ENCODE measurements around the gene LUZP4.
"Not testable (repeated sequence)": the region's sequence is repeated elsewhere in the genome, so short reads cannot be mapped to it uniquely, and the experiment has no call there.

Gene LUZP4, protein sequence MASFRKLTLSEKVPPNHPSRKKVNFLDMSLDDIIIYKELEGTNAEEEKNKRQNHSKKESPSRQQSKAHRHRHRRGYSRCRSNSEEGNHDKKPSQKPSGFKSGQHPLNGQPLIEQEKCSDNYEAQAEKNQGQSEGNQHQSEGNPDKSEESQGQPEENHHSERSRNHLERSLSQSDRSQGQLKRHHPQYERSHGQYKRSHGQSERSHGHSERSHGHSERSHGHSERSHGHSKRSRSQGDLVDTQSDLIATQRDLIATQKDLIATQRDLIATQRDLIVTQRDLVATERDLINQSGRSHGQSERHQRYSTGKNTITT

DNA sequence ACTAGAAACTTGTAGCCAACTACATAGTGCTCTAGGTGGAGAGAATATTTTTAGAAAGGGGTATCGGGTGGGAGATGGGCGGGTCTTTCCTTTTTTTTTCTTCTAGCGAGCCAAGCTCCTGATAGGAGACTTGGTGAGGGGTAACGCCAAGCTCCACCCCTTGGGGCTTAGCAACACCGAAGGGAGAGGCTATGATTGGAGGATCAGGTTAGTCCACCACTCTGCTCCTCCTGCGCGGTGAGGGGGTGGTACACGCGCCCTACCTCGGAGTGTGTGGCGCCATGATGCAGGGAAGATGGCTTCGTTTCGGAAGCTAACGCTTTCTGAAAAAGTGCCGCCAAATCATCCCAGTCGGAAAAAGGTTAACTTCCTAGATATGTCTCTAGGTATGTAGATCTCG lies at the start of gene LUZP4:
Gene LUZP4 (plus strand): TSS at position 251 of the 400 bp plus-strand sequence. CDS start 45 bp downstream, at position 296.
- no peak for FAIRE-seq
- DNase-seq (ENCODE audit: low spot score), result no peak

DNA sequence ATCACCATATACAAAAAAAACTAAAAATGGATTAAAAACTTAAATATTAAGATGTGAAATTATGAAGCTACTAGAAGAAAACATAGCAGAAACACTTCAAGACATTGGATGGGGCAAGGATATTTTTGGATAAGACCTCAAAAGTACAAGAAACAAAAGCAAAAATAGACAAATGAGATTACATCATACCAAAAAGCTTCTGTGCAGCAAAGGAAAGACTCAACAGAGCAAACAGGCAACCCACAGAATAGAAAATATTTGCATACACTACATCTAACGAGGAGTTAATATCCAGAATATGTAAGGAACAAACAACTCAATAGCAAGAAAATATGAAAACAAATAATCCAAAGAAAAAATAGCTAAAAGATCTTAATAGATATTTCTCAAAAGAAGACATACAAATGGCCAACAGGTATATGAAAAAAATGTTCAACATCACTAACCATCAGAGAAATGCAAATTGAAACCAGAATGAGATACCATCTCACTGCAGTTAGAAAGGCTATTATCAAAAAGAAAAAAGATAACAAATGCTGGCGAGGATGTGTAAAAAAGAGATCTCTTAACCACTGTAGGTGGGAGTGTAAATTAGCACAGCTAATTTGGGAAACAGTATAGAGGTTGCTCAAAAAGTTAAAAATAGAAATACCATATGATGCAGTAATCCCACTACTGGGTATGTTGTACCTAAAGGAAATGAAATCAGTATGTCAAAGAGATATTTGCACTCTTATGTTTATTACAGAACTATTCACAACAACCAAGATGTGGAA lies 37.9 kb upstream of the LUZP4 start:
- FAIRE-seq (no peak), DNase-seq (ENCODE audit: low spot score) (no peak)

DNA sequence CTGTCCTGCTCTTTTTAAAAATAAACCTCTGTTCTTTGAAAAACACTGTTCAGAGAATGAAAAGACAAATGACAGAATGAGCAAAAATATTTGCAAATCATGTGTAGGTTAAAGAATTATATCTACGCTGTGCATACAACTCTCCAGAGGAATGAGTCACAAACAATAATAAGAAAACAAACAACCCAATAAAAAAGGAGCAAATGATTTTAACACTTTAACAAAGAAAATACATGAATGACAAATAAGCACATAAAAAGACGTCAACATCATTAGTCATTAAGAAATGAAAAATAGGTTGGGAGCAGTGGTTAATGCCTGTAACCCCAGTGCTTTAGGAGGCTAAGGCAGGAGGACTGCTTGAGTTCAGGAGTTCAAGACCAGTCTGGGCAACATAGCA lies 34.5 kb upstream of the LUZP4 start:
- no peak for FAIRE-seq
- no peak for DNase-seq (ENCODE audit: low spot score)

DNA sequence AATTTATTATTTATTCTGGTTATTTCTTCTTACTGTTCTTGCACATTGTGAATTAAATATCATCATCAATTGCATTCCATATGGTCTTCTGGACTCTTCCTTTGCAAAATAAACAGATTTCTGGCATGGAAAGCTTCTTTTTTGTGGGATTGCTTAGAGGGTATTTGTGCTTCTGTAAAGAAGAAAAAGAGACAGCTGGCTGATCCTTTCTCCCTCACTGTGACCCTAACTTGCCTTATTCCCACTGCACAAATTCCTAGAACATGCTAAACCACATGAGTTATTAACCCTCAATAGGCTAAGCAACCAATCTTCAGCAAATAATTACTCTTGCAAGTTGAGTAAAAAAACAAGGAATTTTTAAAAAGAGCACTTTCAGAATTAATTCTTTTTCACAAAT lies 31.8 kb upstream of the LUZP4 start:
- FAIRE-seq, result no peak

DNA sequence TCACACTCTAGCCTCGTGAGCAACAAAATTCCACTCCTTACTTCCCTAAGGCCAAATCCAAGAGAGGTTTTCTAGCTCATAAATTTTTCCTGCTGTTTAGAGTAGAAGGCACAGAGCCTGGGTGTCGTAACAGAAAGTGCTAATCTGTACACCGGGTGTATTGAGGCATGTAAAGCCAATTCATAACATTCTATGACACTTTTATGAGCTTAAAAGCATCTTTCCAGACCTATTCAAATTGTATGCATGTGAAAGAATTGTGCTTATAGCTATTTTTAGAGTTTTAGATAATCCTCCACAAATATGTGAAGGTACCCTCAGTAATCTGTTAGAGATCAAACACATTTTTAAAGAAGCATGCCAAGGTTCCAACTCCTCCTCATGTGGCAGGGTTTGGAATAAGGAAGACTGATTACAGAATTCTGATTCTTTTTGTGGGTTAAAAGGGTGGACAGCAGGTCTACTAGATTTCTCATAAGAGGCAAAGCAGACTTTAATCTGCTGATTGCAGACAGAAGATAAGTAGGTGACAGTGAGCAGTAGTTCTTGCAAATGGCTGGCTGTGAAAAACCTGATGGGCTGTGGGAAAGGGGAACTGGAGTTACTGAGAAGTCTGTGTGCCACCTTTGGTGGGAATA lies 30.2 kb upstream of the LUZP4 start:
- no peak for DNase-seq (ENCODE audit: low spot score)

More for the DNA sequence above, 31.8 kb upstream of the LUZP4 start:
- no peak for DNase-seq (ENCODE audit: low spot score)

DNA sequence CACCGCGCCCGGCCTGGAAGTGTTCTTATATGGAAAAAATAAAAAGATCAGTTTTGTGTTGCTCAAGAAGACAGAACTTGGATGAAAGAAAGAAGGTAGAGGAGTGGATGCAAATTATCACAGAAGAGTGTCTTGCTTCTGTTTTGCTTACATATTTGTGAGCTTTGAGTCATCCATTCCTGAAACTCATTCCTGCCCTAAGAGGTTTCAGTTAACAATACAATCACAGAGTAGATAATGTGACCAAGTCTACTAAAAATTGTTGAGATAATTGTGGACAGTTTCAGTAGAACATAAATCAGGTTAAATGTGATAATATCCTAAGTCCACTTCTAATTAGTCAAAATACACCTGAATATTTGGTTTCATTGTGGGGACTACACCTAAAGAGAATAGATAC lies 29.2 kb upstream of the LUZP4 start:
- DNase-seq (ENCODE audit: low spot score) (no peak), FAIRE-seq (no peak)

More for the DNA sequence above, 30.2 kb upstream of the LUZP4 start:
- FAIRE-seq, result no peak

DNA sequence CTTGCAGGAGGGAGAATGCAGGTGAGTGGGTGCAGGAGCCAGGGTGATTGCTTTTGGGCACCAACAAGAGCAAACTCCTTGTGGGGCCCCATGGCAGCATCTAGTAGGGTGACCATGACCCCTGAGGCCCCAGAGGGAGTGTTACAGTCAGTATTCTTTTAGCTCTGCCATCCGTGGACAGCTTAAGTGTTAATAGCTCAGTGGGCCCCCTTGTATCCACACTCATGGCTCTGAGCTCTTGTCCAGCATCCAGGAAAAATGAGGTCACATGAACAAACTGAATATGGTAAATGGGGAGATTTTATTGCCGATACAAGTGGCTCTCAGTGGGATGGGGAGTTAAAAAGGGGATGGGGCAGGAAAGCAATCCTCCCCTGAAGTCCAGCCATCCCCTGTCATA lies 28.4 kb upstream of the LUZP4 start:
- no peak for FAIRE-seq
- no peak for DNase-seq (ENCODE audit: low spot score)

DNA sequence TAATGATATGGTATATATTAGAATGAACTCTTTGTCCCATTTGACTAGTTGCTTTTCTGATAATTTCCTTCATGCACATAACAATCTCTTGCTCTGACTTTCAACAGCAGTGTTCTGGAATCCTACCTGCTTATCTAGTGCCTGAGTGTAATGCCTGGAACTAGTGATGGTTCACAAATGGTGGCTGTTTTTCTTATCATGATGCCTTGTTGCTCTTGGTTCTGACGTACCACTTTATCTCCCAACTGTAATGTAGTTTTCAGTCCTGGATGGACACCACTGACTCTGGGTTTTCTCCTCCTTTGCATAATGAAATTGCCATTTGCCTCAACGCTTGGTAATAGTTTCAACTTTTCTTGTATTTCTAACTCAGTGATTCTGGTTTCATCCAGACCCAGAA lies 25.5 kb upstream of the LUZP4 start:
- DNase-seq (ENCODE audit: low spot score), result no peak
- FAIRE-seq, result no peak

DNA sequence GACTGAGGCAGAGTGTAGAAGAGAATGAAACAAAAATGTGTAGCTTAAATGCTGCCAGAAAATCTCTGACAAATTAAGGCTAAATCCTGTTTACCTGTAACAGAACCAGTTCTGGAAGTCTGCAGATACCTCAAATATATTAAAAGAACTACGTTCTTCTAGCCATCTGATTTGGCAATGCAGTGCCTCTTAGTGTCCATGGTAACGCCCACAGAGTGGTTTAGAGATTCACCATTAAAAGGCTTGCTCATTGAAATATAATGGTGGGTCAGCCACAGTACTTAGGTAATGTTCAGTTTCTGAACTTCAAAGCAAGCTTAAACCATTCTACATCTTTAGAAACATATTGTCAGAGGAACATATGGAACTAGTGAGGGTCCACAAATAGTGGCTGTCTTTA lies 23.2 kb upstream of the LUZP4 start:
- FAIRE-seq, result no peak
- DNase-seq (ENCODE audit: low spot score), result no peak

DNA sequence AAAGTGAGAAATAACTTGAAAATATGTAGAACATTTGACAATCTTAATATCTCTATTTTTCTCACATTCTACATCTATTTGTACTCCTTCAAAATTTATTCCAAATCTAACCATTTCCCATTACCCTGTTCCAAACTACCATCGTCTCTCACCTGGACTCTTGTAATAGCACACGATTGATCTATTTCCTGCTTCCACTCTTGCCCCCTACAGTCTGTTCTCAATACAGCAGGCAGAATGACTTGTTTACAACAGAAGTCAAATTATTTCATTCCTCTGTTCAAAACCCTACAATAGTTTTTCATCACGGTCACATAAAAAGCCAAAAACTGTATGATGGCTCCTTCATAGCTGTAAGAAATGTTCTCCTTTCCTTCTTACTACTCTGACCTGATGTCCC lies 21.1 kb upstream of the LUZP4 start:
- DNase-seq (ENCODE audit: low spot score) (no peak), FAIRE-seq (no peak)

DNA sequence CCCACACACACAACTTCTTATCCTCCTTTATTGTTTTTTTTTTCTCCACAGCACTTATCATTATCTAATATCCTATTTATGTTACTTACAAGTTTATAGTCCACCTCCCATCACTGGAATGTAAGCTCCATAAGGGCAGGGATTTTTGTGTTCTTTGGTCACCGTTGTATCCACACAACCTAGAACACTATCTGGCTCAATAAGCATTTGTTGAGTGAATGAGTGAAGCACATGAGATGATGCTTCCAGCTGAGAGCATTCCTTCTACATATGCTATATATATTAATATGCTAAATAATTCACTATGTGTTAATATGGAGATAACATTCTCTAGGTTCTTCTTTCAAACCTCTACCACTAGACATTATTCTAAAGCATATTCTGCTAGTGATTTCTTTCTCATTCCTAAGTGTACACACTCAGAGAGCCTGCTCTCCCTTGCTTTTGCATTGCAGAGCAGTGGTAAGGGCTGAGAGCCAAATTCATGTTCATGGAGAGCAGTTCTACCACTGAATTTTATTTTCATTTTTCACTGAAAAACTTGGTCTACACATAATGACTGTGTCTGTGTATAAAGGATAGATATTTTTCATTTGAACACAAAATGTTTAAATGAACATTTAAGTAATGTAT lies 20.3 kb upstream of the LUZP4 start:
- FAIRE-seq (no peak), DNase-seq (ENCODE audit: low spot score) (no peak)

DNA sequence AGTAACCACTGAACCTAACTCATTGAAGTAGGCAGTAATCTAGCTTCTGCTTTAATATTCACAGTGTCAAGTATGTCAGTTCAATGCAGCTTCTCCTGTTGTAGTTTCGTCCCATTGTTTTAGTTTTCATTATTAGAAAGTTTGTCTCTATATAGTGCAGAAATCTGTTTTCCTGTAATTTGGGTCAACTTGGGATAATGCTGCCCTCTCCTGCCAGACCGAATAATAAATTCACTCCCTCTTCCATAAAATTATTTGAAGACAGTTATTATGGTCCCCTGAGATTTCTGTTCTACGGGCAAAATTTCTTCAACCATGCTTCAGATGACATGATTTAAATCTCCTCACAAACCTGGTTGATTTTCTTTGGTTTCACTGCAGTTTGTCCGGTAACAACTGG lies 4.6 kb upstream of the LUZP4 start:
- DNase-seq (ENCODE audit: low spot score) (no peak), FAIRE-seq (no peak)

DNA sequence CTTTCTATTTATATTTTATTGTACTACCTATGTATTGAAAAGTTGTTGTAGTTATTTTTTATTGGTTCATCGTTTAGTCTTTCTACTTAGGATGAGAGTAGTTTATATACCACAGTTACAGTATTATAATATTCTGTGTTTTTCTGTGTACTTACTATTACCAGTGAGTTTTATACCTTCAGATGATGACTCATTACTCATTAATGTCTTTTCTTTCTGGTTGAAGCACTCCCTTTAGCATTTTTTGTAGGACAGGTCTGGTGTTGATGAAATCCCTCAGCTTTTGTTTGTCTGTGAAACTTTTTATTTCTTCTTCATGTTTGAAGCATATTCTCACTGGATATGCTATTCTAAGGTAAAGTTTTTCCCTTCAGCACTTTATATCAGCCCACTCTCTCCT lies 7.7 kb downstream of the LUZP4 start:
- no peak for FAIRE-seq
- DNase-seq (ENCODE audit: low spot score), result no peak

DNA sequence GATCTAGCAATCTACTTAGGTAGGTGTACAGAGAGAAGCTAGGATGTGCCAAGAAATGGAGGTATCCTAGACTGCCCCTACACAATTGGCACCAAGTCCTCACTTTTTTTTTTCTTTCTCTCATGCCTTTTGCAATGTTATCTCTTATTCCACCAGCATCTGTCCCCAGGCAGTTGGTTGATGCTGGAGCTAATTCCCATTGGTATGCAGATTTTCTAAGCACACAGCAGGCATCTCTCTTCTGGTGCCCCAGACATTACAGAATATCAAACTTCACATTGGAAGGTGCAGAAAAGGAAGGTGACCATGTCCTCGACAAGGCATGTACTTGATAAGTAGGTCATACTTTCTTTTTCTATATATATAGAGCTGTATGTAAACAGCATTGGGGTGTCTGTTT lies 21.6 kb downstream of the LUZP4 start:
- no peak for DNase-seq (ENCODE audit: low spot score)
- FAIRE-seq, result no peak

DNA sequence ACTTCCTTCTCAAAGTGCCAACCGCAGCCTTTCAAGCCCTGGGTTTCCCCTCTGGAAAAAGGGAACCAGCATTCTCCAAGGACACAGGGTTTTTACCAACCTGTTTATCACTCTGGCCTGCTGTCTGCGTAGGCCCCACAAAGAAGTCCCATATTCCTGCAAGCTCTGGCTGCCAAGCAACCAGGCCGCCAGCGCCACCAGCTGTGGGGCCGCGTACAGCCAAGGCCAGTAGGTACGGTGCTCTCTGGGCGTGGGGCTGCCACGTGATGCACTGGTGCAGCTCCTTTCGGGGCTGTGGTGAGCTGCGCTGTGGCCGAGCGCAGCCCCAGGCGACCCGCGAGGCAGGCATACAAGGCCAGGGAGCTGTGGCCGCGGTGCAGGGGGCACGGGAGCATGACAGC lies 22.1 kb downstream of the LUZP4 start:
- FAIRE-seq, result no peak
- DNase-seq (ENCODE audit: low spot score), result no peak

DNA sequence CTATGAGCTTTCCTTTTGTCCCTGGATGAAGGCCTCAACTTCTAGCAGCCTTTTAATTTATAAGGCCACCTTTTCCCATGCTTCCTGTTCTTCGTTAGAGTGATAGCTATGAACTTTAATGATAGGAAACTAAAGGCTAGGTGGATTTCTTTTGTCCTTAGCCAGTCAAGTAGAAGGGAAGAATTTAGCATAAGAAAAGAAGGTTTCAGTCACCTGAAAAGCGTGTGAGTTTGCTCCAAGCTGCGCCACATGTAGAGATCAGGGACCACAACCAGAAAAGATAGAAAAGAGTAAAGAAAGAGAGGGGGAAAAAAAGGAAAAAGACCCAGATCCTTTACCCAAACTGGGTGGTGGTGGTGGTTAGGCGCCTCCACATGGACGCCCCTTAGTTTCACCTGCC lies 28.6 kb downstream of the LUZP4 start:
- no peak for DNase-seq (ENCODE audit: low spot score)
- no peak for FAIRE-seq

DNA sequence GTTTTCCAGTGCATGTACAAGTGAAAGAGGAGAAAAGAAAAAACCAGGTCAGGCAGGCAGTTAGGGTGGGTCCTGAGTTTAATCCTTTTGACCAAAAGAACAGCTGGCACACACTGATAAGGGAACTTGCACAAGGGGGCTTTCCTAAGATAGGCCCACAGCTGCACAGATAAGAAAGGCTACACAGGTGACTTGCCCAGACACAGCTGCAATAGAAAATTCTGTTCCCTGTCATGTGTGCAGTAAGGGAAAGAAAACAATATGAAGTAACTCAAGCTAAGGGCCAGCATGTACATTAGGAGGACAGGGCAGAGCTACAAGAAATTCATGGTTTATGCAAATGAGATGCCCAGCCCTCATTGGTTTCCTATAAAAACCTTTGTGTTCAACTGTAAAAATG lies 32.9 kb downstream of the LUZP4 start:
- DNase-seq (ENCODE audit: low spot score) (no peak), FAIRE-seq (no peak)

DNA sequence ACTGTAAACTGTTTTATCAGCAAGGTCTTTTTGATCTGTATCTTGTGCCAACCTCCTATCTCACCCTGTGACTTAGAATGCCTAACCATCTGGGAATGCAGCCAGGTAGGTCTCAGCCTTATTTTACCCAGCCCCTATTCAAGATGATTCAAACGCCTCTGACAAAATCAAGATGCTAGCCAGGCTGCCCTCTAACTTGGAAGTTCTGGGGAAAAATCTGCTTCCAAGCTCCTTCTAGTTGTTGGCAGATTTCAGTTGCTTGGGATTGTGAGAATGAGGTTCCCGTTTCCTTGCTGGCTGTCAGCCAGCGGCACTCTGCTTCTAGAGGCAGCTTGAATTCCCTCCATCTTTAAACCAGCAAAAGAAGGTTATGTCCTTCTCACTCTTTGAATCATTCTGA lies 34.7 kb downstream of the LUZP4 start:
- DNase-seq (ENCODE audit: low spot score) (no peak), FAIRE-seq (no peak)

DNA sequence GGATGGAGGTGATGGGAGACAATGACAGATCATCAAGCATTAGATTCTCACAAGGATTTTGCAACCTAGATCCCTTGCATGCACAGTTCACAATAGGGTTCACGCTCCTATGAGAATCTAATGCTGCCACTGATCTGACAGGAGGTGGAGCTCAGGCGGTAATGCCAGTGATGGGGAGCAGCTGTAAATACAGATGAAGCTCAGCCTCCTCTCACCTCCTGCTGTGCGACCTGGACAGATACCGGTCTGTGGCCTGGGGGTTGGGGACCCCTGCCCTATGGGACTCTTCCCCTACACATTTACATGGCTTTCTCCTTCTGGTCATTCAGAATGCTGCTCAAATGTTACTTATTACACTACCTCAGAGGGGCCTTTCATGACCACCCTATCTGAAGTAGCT lies 39.8 kb downstream of the LUZP4 start:
- FAIRE-seq, result not testable (repeated sequence)

DNA sequence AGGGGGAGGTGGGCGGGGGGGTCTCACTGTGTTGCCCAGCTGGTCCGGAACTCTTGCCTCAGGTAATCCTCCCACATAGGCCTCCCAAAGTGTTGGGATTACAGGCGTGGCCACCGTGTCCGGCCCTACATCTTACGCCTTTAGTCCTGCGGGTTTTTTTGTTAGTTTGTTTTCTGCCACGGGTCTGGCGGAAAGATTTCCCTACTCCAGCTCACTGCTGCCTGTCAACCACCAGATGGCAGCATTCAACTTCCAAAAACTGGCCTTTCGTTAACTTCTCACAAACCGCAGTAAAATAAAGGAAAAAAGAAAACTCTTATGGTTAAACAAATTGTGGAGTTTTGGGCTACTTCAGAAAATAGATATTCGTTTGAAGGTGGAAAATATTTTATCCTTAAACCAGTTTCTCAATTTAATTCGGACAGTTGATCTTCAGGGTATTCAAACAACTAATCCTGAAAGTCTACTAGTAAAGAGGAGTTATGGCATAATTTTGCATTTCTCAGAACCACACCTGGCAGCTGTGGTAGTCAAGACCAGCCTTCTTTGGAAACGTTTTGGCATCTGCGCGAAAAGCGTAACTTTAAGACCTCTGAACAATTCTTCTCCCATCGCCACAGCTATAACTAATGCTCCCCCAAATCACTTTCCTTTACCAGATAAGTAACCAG lies 41.1 kb downstream of the LUZP4 start:
- no peak for FAIRE-seq
- peak; percentile 29 for DNase-seq (ENCODE audit: low spot score)

More for the DNA sequence above, 39.8 kb downstream of the LUZP4 start:
- DNase-seq (ENCODE audit: low spot score), result not testable (repeated sequence)

DNA sequence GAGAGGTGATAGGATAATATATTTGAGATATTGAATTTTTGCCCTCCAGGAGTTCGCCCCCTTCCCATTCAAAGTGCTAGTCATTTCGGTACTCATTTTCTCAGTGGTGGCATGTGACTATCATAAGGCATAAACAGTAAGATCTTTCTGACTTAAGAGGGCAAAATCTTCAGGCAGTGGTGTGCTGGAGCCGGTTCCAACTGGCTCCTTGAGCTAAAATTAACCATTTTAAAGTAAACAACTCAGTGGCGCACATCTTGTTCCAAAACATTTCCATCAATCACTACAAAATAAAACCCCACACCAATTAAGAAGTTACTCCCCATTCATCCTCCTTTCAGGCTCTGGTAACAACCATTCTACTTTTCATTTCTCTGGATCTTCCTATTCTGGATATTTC lies 43.3 kb downstream of the LUZP4 start:
- DNase-seq (ENCODE audit: low spot score) (no peak), FAIRE-seq (no peak)

All from urothelium cell line (cell line).